Measurements from ENCODE around the gene MUC13. TPM values are rescaled to one million over a fixed set of nuclear protein-coding genes. Genes with fewer than 3 reads are reported as not detected.

Gene MUC13
- total RNA-seq: not detected in 2 replicates

GRCh38 chr3:124934577-124934976, at the start of gene MUC13:
MUC13 (minus strand) TSS chr3:124934751; CDS start chr3:124934712, 39 bp downstream.

GRCh38 chr3:124887177-124887931, 47.2 kb downstream of the MUC13 start, which contains the start of gene ITGB5:
ITGB5 (minus strand) TSS chr3:124887365; CDS start chr3:124887000, 365 bp downstream.

Other genes with a start within 250 kb of the MUC13 start
- 25.2 and 29.0 TPM in 2 replicates for gene UMPS, start 204.3 kb downstream of the MUC13 start, total RNA-seq
- 273 and 391 TPM in 2 replicates for gene ITGB5, start 47.4 kb downstream of the MUC13 start, total RNA-seq
- 52.5 and 54.3 TPM in 2 replicates for gene HEG1, start 121.2 kb upstream of the MUC13 start, total RNA-seq